Gastroesophageal sphincter (tissue), 4 donors: Measurements from ENCODE around the gene AP3M1. TPM values are rescaled to one million over a fixed set of nuclear protein-coding genes. Genes with fewer than 3 reads are reported as not detected.
A peak's percentile ranks its signal among the peaks of the same experiment; 100 is the strongest.

Experiments used
- ATAC-seq: fragments of 150-250 bp; one replicate; pipeline ENCODE4 v1.9.1; 2016; ENCODE audit warnings: mild to moderate bottlenecking, moderate library complexity
- H3K27ac ChIP-seq, 4 donors: fragments of 200-600 bp; sonication (generic) in 3 of 4; 1 replicate in 3 of 4; 2 replicates in 1 of 4; pipeline ENCODE4 v1.5.1; 2016 to 2019
- H3K27me3 ChIP-seq: fragments of 200-600 bp; sonication (generic); one replicate; pipeline ENCODE4 v1.5.1; 2019
- H3K36me3 ChIP-seq, 2 donors: fragments of 200-600 bp; sonication (generic); one replicate each; pipeline ENCODE4 v1.5.1; 2019; ENCODE audit warnings: control low read depth in 1 of 2
- H3K4me1 ChIP-seq, 3 donors: fragments of 200-600 bp; sonication (generic); 1 replicate in 2 of 3; 2 replicates in 1 of 3; pipeline ENCODE4 v1.5.1; 2016 to 2019; ENCODE audit warnings: control low read depth in 2 of 3
- H3K4me3 ChIP-seq, 2 donors: fragments of 200-600 bp; sonication (generic); one replicate each; pipeline ENCODE4 v1.5.1; 2019; ENCODE audit warnings: mild to moderate bottlenecking in 1 of 2, moderate library complexity in 1 of 2
- H3K9me3 ChIP-seq, 3 donors: fragments of 200-600 bp; sonication (generic); one replicate each; pipeline ENCODE4 v1.5.1; 2017 to 2019; ENCODE audit warnings: control low read depth in 2 of 3
- EP300 ChIP-seq: sonication (generic); formaldehyde crosslinking; IDR thresholded peaks from one replicate; pipeline ENCODE4 v1.6.1; 2017; ENCODE audit warnings: antibody characterized with exemption, mild to moderate bottlenecking
- POLR2A ChIP-seq, 2 donors: fragments of 450-650 bp; IDR thresholded peaks; one replicate each; pipeline ENCODE4 v1.6.1; 2017; ENCODE audit warnings: antibody characterized with exemption in 2 of 2, mild to moderate bottlenecking in 2 of 2, moderate library complexity in 1 of 2
- POLR2AphosphoS5 ChIP-seq: sonication (generic); formaldehyde crosslinking; IDR thresholded peaks from one replicate; pipeline ENCODE4 v1.6.1; 2017; ENCODE audit warnings: antibody characterized with exemption
- WGBS, 2 donors: methylation state at CpG; one replicate each; pipeline ENCODE4 v1.1.5; 2018; ENCODE audit warnings: low coverage in 1 of 2; 5-methylcytosine and 5-hydroxymethylcytosine counted together
- total RNA-seq, 4 donors: library from RNA; depleted of rRNA; stranded (reverse); fragments of >200 nt; gene quantifications; one replicate each; pipeline ENCODE4 v1.1.0, GENCODE V29; 2016
- TF ChIP-seq, protein P1 (sequence below), 4 experiments: fragments of 200-600 bp in 2 of 4; fragments of 450-650 bp in 2 of 4; sonication (generic) in 1 of 4; IDR thresholded peaks; one replicate each; pipeline ENCODE4 v1.5.1; 2017 to 2019; ENCODE audit warnings: antibody characterized with exemption in 4 of 4, mild to moderate bottlenecking in 2 of 4, moderate library complexity in 2 of 4

The AP3M1 gene, protein sequence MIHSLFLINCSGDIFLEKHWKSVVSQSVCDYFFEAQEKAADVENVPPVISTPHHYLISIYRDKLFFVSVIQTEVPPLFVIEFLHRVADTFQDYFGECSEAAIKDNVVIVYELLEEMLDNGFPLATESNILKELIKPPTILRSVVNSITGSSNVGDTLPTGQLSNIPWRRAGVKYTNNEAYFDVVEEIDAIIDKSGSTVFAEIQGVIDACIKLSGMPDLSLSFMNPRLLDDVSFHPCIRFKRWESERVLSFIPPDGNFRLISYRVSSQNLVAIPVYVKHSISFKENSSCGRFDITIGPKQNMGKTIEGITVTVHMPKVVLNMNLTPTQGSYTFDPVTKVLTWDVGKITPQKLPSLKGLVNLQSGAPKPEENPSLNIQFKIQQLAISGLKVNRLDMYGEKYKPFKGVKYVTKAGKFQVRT
- 10 to 100 TPM; 29.4 to 41.7 (median 31.7) TPM for total RNA-seq

DNA sequence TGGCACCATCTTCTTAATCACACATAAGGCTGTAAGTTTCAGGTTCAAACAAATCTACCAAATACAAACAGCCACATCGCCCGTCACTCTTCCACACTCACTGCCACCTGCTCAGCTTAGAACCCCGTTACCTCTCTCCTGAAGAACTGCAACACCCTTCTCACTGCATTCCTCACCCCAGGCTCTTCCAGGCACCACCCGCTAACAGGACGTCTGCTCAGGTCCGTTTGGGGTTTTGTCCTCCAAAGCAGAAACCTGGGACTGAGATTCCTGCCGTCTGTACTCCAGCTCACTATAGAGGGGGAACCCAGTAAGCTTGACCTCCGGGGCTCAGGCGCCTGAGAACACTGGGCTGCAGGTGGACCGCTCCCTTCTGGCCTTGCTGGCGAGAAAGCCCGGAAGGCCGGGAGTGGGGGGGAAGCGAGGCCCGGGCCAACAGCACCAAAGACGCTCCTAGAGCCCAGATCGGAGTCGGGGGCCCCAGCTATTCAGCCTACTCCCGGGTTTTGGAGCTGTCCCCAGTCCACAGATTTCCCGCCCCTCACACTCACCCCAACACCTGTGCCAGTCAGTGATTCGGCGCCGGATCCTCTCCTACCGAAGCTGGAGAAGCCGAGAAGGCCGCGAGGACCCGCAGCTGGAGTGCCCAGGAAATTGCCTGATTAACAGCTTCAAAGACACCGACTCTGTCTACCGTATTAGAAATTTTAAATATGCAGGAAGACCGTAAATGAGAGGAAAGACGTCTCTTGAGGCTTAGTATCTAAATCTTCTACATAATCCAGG lies at the start of gene AP3M1:
Gene AP3M1, minus strand, starts transcription at position 625 of the 786 bp plus-strand sequence. CDS start 12,449 bp downstream, outside the sequence.
- ATAC-seq = peak; percentile 80
- H3K4me1 ChIP-seq = peaks cover 5 to 81% (median 12%) of the 10 kb centered on the region in 3 donors
- peak within 1 kb of the TSS; percentile 77 to 92 for H3K4me3 ChIP-seq
- H3K9me3 ChIP-seq = no peaks in the 10 kb centered on the region
- peak within 1 kb of the TSS; percentile 84 to 95 (median 92) for H3K27ac ChIP-seq
- TF ChIP-seq EP300 (no peak), POLR2A (IDR thresholded peaks at IDR 0.05) (no peak), POLR2AphosphoS5 (no peak)
- TF ChIP-seq, protein P1, sequence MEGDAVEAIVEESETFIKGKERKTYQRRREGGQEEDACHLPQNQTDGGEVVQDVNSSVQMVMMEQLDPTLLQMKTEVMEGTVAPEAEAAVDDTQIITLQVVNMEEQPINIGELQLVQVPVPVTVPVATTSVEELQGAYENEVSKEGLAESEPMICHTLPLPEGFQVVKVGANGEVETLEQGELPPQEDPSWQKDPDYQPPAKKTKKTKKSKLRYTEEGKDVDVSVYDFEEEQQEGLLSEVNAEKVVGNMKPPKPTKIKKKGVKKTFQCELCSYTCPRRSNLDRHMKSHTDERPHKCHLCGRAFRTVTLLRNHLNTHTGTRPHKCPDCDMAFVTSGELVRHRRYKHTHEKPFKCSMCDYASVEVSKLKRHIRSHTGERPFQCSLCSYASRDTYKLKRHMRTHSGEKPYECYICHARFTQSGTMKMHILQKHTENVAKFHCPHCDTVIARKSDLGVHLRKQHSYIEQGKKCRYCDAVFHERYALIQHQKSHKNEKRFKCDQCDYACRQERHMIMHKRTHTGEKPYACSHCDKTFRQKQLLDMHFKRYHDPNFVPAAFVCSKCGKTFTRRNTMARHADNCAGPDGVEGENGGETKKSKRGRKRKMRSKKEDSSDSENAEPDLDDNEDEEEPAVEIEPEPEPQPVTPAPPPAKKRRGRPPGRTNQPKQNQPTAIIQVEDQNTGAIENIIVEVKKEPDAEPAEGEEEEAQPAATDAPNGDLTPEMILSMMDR (IDR thresholded peaks at IDR 0.05) = no peak
- peaks cover 0 to 9% of the 10 kb centered on the region in 2 donors for H3K36me3 ChIP-seq
- 0% methylated on average over 1 to 4 of the region's 32 CpGs for WGBS, 2 donors
- no peaks in the 10 kb centered on the region for H3K27me3 ChIP-seq

DNA sequence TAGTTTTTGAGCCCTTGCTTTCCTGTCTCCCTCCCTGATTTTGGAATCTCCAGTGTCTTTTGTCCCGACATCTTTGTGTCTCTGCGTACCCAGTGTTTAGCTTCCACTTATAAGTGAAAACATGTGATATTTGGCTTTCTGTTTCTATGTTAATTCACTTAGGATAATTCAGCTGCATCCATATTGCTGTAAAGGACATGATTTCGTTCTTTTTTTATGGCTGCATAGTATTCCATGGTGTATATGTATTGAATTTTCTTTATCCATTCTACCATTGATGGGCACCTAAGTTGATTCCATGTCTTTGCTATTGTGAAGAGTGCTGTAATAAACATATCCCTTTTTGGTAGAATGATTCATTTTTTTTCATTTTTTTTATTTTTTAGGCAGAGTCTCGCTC lies 48.7 kb upstream of the AP3M1 start:
- H3K27me3 ChIP-seq = no peaks in the 10 kb centered on the region
- no peak overlapping the region for H3K4me3 ChIP-seq
- H3K36me3 ChIP-seq = peaks cover 0 to 8% of the 10 kb centered on the region in 2 donors
- H3K9me3 ChIP-seq = no peaks in the 10 kb centered on the region
- no peak for ATAC-seq
- TF ChIP-seq POLR2A (IDR thresholded peaks at IDR 0.05) (no peak), POLR2AphosphoS5 (no peak), EP300 (no peak)
- TF ChIP-seq, protein P1 (IDR thresholded peaks at IDR 0.05) = no peak
- 95 to 96% methylated on average over 4 of the region's 4 CpGs for WGBS, 2 donors
- no peak overlapping the region for H3K27ac ChIP-seq
- H3K4me1 ChIP-seq = peaks cover 0 to 7% (median 0%) of the 10 kb centered on the region in 3 donors

DNA sequence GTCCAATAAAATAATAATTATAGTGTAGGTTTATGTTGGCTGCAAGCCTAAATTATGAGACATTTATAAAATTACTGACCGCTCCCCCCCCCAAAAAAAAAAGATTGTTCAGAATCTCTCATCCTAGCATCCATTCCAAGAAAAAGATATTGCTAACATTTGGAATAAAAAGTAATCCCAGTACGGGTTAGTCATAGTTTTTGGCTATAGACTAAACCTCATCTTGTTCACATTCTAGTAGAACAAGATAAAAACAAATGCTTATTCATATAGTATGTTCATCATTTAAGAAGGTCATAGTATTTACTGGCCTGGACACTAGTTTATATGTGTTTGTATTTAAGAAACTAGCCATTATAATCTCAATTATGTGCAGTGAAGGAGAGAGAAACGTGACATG lies 44.4 kb upstream of the AP3M1 start:
- H3K27me3 ChIP-seq = no peaks in the 10 kb centered on the region
- H3K4me1 ChIP-seq = peaks cover 0 to 17% (median 5%) of the 10 kb centered on the region in 3 donors
- H3K36me3 ChIP-seq = no peaks in the 10 kb centered on the region
- TF ChIP-seq EP300 = no peak
- TF ChIP-seq, protein P1 (IDR thresholded peaks at IDR 0.05) = no peak
- no peak for TF ChIP-seq POLR2A (IDR thresholded peaks at IDR 0.05)
- no peak for TF ChIP-seq POLR2AphosphoS5
- H3K4me3 ChIP-seq = no peak overlapping the region
- H3K27ac ChIP-seq = no peak overlapping the region
- 73% methylated on average over 3 of the region's 3 CpGs for WGBS, 2 donors
- H3K9me3 ChIP-seq = no peaks in the 10 kb centered on the region
- ATAC-seq = no peak

DNA sequence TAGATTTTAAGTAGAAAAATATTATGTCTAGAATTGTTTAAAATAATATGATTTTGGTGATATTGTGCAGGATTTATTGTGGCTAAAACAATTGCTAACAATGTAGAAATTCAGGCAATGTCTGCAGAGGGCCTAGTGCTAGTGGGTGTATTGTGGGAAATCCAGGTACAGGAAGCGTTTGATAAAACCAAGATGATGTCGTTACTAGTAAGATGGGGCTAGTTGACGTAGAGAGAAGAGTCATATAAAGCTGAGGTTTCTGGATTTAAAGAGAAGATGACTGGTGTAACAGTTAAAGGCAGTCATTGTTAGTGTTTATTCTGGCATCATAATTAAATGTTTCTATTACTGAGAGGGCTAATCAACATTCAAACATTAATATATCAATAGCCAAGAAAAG lies 43.9 kb upstream of the AP3M1 start:
- Histone ChIP-seq H3K36me3 (no peaks in the 10 kb centered on the region), H3K9me3 (no peaks in the 10 kb centered on the region), H3K4me1 (peaks cover 0 to 21% (median 5%) of the 10 kb centered on the region in 3 donors), H3K27ac (no peak overlapping the region), H3K27me3 (no peaks in the 10 kb centered on the region), H3K4me3 (no peak overlapping the region)
- TF ChIP-seq POLR2A (IDR thresholded peaks at IDR 0.05) (no peak), POLR2AphosphoS5 (no peak), EP300 (no peak)
- TF ChIP-seq, protein P1 (IDR thresholded peaks at IDR 0.05) = no peak
- no peak for ATAC-seq
- 77 to 91% methylated on average over 3 of the region's 3 CpGs for WGBS, 2 donors
